GM12892 (cell line): ENCODE results near the gene CDH13.
A peak's percentile ranks its signal among the peaks of the same experiment; 100 is the strongest.

Source experiments
- DNase-seq: peaks from one replicate; pipeline ENCODE4 v3.0.0; 2011; ENCODE audit not compliant: insufficient read length
- FAIRE-seq: peaks from 2 replicates; lab custom pipeline; 2011; peaks lifted over from hg19 to GRCh38; lab: Jason Lieb, UNC
- POLR2A ChIP-seq: IDR thresholded peaks from 2 replicates; pipeline ENCODE4 v1.6.1; 2011; ENCODE audit warnings: low read depth, low read length, control low read depth
- POLR2AphosphoS5 ChIP-seq: IDR thresholded peaks from 2 replicates; pipeline ENCODE4 v1.6.1; 2011; ENCODE audit warnings: low read depth, low read length, control low read depth
- TAF1 ChIP-seq: IDR thresholded peaks from 2 replicates; pipeline ENCODE4 v1.6.1; 2011; ENCODE audit warnings: low read depth, mild to moderate bottlenecking, control low read depth, low read length, borderline replicate concordance

The CDH13 gene

DNA sequence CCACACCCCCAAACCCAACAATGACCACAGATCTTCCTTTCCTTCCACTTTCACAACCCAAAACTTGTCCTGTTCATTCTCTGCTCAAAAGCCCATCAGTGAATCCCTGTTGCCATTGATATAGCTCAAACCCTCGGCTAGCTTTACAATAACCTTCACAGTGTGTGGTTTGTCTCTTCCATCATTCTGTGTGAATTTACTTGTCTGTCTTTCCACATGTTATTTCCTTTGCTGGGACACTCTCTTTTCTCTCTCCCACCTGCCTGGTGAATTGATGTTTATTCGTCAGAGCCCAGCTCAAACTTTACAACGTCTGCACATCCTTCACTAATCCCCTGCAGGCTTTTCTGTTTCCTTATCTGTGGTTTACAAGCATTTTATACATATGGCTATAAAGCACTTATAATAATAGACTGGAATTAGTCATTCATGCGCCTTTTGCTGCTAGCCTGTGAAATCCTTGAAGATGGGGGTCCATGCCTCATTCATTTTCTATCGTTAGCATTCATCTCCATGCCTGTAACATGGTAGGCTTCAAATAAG, 114.4 kb downstream of the CDH13 start:
- DNase-seq = no peak
- no peak for FAIRE-seq
- TF ChIP-seq TAF1 (no peak), POLR2A (no peak), POLR2AphosphoS5 (no peak)

DNA sequence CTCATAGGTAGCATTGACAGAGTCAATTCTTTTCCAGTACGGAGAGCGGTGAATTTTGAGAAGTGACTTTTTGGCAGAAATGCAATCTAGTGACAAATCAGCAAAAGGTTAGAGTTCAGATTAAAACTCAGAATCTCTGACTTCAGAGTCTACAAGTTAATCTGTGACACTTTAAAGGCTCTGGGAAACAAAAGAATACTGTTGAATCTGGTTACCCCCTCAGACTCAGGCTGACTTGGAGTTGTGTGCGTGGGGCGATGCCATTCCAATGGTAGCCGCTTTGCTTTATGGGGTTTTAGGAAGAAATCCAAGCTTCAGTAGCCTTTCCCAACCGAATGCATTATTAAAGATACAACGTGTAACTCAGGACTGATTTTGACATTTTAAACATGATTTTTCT, 118.2 kb downstream of the CDH13 start:
- DNase-seq = no peak
- no peak for FAIRE-seq
- no peak for TF ChIP-seq POLR2AphosphoS5
- TF ChIP-seq TAF1 = no peak
- no peak for TF ChIP-seq POLR2A

DNA sequence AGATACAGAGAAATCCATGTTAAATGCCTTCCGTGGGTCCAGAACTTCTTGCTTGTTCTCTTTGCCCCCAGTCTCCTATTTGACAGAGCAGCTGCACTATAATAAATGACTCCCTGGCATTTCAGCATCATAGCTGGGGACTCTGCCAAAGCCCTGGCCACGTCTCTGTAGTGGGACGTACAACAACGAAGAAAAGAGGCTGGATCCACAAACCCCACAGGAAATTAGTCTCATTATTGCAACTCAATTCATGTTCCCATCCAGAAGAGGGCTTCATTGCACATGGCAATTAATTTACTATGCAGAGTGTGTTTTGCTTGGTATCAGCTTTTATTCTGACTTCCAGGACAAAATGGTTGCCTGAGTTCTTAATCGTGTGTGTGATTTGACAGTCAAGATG, 121.3 kb downstream of the CDH13 start:
- DNase-seq (no peak), FAIRE-seq (peak; percentile 27)
- no peak for TF ChIP-seq TAF1
- no peak for TF ChIP-seq POLR2A
- no peak for TF ChIP-seq POLR2AphosphoS5

DNA sequence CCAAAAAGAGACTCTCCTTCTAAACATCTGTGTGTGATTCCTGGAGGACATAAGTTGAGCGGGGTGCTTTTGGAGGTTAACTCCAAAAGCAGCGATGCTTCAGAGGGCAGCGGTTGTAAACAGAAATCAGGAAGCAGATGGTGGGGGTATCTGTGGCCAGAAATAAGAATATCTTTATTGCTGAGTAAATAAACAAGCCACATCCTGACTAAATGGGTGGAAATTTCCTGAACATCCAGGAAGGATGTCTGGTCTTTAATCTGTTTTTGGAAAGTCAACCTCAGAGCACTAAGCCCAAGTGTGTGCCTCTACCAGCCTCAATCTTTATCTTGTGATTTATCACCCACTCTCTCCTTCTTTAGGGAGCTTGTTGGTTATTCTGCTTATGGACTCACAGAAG, 123.3 kb downstream of the CDH13 start:
- FAIRE-seq (no peak), DNase-seq (no peak)
- TF ChIP-seq POLR2A (no peak), TAF1 (no peak), POLR2AphosphoS5 (no peak)

DNA sequence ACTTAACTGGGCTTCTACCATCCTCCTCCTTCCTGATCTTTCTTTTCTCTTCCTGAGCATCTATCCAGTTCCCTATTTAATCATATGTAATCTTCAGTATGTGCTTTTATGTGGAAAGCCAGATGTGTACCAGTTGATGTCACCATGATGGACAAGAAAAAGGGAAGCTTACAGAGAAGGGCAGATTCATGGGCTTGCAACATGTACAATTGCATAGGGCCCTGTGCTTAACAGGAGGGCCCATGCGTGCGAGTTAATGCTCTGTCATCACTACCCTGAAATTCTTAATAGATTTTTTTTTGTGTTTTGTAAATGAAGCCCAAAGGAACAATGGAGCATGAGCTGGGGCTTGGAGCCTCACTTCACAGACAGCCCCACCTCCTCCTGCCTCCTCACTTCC, 124.3 kb downstream of the CDH13 start:
- DNase-seq (no peak), FAIRE-seq (no peak)
- TF ChIP-seq TAF1 (no peak), POLR2A (no peak), POLR2AphosphoS5 (no peak)

DNA sequence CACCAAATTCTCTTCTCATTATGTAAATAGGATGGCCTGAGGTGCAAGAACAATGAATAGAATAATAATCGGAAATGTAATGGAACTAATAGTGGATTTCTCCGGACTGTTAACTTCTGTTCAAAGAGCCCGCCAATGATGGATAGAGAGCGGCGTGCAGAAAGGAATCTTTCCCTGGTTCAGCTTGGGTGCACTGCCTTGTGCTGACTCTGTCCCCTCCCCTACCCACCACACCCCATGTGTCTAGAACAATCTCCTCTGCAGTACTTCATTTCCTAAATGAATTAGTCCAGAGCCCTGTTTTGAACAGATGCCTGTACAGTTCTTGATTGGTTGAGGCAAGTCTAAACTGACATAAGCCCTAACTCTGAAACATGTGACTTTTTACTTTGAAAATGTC, 125.4 kb downstream of the CDH13 start:
- DNase-seq (no peak), FAIRE-seq (no peak)
- TF ChIP-seq TAF1 (no peak), POLR2AphosphoS5 (no peak), POLR2A (no peak)

DNA sequence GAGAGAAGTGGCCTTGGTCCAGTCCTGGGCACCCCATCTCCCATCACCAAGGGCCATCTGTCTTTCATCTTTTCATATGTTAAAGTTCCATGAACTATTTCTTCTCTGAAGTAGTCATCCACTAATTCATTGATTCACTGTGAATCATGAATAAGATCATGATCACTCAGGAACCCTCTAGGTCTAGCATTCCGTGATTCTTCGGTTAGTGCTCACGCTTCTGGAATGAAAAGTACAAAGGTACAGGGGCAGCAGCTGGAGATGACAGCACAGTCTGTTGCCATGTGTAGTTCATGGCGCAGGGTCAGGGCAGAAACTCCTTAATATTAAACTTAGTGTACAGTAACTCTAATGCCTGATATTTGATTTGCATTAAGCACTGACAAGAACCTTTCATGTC, 127.1 kb downstream of the CDH13 start:
- DNase-seq = no peak
- no peak for TF ChIP-seq POLR2A
- TF ChIP-seq TAF1 = no peak
- no peak for TF ChIP-seq POLR2AphosphoS5

DNA sequence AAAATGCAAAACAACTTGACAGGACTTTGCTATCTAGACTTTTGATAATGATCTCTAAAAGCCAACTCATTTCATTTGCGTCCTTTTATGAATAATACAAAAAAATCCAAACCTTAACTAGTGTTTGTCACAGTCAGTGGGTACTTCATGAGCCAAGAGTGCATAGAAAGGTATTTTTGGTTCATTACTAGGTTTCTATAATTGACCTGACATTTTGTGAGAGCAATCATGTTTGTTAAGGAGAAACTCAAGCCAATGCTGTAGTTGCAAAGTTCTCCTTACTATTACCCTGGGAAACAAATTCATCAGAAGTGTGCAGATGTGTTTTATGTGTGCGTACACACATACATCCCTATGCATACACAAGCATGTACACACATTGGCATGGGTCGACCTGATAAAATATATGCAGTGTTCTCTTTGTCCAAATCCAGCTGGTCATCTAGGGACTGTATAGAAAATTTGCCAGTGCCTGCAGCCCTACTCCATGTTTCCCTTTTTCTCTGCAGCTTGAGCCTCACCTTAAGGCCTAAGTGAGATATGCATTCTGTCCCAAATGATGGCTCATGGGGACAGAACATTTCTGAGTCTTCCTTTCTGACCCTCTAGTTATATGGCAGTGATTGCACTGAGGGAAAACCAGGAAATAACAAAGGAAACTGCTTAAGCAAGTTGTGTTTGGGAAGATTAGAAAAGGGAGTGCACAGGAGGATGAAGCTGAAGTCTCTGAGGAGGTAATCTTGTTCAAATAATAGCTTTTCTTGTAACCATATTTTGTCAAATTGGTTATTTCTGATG, 128.1 kb downstream of the CDH13 start:
- DNase-seq = no peak
- FAIRE-seq = no peak
- TF ChIP-seq POLR2AphosphoS5 (no peak), POLR2A (no peak), TAF1 (no peak)

More for the DNA sequence above, 127.1 kb downstream of the CDH13 start:
- no peak for FAIRE-seq

DNA sequence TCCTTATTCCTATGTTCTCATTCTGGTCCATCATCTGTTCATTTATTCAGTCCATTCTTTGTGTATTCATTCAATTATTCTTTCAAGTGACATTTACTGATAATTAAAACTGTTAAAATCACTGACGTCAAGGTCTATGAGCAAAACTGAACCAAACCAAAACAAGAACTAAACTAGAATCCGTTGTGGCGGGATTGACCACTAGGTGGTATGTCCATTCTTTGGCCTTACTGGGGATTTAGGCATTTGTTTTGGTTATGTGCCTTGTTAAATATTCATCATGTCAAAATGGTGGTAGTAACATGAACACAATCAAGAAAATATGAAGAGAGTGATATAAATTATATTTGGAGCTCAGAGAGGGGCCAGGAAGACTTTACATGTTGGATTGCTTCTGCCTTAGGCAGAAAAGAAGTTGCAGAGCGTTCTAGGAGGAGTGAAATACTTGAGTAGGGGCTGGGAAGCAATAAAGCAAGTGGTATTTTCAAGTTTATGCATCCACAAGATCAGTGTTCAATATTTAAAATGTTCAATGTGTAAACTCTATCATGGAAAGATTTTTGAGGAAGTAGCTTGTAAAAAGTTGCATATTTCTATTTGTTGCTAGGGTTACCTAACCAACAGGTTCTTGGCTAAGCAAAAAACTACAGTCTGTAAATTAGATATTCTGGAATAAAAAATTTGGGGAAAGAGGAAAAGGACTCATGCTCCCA, 129.0 kb downstream of the CDH13 start:
- DNase-seq (no peak), FAIRE-seq (no peak)
- TF ChIP-seq TAF1 = no peak
- no peak for TF ChIP-seq POLR2A
- no peak for TF ChIP-seq POLR2AphosphoS5

DNA sequence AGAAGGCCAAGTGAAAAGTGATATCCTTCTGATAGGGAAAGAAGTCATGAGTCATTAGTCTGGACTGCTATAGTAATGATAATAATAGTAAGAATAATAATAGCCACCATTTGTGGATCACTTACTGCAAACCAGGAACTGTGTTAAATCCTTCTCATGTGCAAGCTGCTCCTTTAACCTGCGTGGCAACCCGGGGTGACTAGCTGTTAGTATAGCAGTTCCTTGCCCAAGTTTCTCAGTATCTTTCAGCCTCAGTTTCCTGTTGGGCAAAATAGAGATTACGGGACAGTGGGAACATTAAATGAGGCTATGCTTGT, 129.5 kb downstream of the CDH13 start:
- DNase-seq (no peak), FAIRE-seq (no peak)
- TF ChIP-seq TAF1 (no peak), POLR2AphosphoS5 (no peak), POLR2A (no peak)

DNA sequence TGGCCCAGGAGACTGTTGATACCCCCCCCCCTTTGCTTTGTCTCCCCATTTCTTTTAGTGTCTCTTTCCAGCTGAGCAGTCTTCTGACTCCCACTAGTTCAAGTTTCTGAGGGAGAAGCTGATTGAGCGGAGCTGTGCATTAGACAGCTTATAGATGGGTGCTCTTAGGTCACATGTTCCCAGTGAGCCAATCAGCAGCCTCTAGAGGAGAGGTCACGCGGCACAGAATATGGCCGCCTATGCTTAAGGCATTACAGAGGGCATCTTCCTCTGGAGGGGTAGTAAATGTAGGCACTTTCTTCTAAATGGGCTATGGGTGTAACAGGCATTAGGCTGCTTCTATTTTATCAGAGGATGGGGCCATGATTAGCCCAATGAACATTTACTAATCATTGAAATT, 131.6 kb downstream of the CDH13 start:
- FAIRE-seq (no peak), DNase-seq (no peak)
- TF ChIP-seq POLR2A = no peak
- TF ChIP-seq TAF1 = no peak
- TF ChIP-seq POLR2AphosphoS5 = no peak
